OCI-M2 (cell line): Measurements from ENCODE around the gene RNF43.

Source experiments
- DNase-seq: peaks from one replicate; lab custom pipeline; 2025; ENCODE audit not compliant: unreplicated experiment; lab: John Stamatoyannopoulos, UW

The RNF43 gene

GRCh38 chr17:58382872-58383242 is 34.5 kb downstream of the RNF43 start:
- no peak for DNase-seq

DNA sequence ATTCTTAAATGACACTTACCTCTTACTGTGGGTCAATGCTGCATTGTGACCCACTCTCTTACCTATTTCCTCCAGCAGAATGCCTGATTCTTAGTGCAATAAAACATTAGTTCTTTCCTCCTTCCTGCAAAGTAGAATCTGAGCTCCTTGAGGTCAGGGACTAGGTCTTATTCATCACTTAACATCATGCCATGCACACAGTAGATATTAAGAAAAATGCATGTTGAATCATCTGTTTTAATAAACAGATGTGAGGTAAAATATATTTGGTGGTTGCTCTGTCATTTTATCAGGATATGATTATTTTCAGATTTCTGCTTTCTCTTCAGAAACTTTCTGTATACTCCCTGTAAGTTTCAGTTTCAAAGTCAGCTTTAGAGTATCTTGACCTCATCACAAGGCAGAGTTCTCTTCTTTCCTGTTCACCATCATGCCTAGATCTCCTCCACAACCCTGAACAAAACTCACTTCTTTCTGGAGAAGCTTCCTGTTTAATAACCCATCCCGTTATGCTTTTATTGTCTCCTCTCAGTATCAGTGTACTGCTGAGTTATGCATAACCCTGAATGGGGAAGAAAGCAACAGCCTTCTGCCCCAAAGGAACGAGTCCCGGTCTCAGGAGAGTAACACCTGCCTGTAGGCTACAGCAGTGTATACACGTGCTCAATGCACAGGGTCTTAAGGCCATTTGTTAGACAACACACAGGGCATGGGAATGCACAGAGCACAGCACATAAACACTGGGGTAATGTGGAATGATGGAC is 35.0 kb downstream of the RNF43 start:
- DNase-seq, result no peak

DNA sequence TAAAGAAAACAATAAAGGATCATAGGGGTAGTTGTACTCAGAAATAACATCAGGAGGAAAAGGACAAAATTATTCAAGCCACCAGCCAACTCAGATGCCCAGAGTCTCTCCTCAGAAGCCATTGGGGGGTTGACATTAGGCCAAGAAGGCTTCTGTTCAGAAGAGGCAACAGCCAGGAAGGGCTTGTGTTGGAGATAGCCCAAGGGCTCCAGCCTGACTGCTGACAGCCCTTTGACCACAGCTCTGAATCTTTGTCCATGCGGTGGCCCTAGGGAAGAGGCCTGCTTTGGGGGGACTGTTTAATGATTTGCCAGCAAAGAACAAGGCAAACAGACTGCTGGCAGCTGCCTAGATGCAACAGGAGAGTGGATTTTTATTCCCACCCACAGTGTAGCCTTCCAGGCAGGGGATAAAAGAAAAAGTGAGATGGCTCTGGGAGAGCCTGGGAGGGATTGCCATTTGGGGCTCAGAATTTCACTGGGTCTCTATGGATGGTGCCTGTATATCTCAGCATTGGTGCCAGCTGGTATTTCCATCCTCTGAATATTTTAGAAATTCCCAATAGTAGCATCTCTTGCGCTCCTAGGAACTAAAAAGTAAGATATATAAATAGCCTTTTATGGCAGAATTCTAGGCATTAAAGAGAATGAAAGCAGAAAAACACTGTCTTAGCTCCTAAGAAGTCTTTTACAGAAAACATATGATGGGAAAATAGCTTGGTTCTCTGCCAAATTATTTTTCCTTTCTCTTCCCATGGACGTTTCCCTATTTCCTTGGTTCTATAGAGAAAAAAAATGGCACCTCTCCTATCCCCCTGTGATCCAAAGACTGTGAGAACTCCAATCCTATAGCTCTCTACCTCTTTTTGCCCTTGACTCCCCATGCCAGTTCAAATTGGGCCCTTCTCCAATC is 36.0 kb downstream of the RNF43 start:
- DNase-seq, result no peak

GRCh38 chr17:58380207-58381123 is 36.9 kb downstream of the RNF43 start:
- DNase-seq, result no peak

DNA sequence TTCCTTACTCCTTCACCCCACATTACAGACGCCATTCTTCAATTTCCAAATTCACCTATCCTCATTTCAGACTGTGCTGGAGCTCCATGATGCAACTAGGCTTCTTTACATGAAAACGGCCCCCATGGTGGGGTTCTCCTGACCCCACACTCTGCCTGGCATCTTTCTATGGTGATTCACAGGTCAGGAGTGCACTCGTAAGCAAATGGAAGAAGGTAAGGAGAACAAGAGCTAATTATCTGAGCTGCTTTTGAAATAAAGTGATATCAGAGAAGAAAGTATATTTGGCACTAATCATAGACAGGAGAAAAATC is 37.9 kb downstream of the RNF43 start:
- DNase-seq, result no peak

DNA sequence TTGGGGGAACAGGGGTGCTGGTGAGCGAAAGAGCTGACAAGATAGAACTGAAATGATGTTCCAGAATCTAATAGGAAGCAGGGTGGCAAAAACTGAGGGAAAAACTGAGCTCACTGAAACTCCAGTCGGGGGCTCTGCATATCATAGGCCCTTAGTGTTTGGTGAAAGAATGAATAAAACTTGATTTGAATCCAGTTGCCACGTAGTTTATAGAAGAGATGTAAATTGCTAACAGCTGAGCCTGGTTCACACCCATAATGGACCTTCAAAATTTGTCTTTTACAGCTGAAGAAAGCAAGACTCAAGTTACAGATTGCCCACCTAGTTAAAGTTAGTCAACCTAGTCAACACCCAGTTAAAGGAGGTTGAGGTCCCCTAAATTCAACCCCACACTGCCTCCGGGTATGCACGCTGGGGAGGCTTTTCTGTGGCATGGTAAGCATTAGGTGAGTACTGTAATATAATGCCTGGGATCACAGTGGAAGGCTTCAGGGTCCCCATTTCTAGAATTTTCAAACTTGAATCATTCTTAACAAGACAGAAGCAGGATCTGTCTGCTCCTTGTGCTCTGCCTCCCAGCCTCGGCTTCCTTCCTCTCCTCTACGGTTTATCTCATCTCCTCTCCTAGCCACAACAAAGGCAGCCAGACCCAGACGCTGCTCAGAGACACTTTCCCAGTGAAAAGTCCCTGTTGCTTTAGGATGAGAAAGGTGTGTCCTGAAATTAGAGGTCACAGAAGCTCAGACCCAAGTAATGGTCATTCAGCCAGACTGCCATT is 38.4 kb downstream of the RNF43 start:
- no peak for DNase-seq

- DNase-seq, result no peak
These were observed 39.7 kb downstream of the RNF43 start for GRCh38 chr17:58377661-58378060.

DNA sequence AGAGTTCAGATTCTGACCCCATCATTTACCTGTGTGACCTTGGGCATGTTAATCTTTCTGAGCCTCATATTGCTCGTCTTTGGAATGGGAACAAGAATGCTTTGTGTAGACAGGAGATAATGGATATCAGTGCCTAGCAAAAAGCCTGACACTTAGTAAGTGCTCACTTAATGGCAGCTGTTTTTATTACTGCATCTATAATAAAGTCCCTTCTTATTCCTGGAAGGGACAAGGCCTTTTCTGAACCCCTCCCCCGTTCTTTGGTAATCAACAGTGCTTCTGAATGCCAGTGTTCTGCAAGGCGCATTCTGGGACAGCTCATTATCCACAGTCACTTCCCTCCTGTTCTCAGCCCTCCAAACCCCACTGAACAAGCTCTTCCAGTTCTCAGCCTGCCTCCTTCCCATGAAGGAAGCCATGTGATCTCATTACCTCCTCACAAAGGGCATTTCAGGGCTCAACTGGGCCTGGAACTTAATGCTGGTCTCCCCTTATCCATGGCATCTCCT is 40.2 kb downstream of the RNF43 start:
- no peak for DNase-seq

- DNase-seq, result no peak
These were observed 40.8 kb downstream of the RNF43 start for GRCh38 chr17:58376472-58377000.

DNA sequence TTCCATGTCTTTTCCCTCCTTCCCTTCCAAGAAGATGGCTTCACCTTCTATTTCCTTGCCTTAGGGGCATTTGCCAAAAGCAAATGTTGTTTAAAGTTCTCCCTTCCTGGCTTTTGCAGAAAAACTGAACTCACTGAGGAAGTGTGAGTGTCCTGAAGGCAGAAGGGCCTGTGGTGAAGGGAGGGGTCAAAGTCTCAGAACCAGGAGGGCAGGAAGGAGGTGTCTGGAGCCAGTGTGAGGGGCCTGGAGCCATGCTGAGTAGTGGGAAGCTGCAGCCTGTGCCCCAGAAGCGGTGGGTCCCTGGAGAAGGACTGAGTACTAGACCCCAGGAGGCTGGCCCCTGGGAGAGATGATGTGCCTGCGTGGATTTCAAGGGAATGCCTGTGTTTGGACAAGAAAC is 41.5 kb downstream of the RNF43 start:
- DNase-seq, result no peak

DNA sequence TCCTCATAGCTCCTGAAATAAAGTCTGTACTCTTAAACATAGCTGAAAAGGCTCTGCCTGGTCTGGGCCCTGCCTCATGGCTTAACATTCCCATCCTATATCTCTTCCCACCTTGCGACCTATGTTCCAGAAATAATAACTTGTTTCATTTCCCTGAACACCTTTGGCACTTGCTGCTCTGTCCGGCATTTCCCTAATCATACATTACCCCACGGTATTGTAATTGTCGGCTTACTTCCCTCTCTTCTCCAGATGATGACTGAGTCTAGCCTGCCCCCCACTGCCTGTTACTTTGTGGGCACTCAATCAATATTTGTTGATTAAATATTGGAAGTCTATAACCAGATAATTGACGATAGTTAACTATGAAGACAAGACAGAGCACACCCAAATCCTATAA is 42.1 kb downstream of the RNF43 start:
- no peak for DNase-seq

DNA sequence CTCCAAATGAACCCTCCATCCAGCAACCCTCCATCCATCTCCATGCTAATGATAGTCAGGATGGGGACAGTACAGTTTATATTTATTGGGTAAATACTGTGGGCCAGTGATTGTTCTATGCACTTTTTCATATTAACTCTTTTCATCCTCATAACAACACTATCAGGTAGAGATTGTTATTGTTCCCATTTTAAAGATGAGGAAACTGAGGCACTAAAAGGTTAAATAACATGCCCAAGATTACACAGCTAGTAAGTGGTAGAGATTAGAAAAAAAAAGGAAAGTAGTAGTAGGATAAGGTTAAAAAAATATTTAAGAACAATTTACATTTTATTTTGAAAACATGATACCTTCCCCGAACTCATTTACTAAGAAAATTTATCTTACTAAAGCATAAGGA is 43.4 kb downstream of the RNF43 start:
- DNase-seq, result no peak

DNA sequence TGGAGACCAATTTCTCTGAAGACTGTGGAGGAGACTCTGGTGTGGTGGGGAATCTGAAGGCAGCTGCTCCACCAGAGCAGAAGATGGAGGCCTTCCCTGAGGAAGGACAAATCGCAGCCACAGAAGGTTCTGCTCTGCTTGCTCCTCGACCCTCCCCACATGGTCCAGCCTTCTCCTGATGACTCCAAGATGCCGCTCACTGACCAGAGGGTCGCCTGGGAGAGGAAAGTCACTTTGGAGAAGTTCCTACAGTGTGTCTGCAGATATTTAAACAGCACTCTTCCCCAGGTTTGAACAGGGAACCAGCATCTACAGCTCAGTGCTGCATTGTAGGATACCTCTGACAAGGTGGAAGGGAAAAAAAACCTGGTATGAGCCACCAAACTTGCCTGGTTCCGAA is 44.3 kb downstream of the RNF43 start:
- no peak for DNase-seq

- DNase-seq, result no peak
These were observed 45.9 kb downstream of the RNF43 start for GRCh38 chr17:58371300-58371950.

GRCh38 chr17:58370716-58371115 is 46.6 kb downstream of the RNF43 start:
- DNase-seq, result no peak

DNA sequence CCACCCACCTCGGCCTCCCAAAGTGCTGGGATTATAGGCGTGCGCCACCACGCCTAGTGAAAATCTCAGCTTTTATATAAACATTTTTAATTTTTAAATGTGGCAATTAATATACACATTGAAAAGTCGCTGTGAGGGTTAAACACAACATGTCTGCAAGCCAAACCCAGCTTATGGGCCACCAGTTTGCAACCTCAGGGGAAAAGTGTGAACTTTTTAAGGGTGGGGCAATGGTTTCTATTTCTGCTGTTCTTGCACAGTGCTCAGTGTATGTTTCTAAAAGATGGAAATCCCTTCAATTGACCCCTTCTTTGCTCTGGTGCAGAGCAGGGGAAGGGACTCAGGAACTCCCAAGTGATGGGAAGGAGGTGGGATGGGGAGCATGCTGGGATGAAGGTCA is 47.0 kb downstream of the RNF43 start:
- no peak for DNase-seq

DNA sequence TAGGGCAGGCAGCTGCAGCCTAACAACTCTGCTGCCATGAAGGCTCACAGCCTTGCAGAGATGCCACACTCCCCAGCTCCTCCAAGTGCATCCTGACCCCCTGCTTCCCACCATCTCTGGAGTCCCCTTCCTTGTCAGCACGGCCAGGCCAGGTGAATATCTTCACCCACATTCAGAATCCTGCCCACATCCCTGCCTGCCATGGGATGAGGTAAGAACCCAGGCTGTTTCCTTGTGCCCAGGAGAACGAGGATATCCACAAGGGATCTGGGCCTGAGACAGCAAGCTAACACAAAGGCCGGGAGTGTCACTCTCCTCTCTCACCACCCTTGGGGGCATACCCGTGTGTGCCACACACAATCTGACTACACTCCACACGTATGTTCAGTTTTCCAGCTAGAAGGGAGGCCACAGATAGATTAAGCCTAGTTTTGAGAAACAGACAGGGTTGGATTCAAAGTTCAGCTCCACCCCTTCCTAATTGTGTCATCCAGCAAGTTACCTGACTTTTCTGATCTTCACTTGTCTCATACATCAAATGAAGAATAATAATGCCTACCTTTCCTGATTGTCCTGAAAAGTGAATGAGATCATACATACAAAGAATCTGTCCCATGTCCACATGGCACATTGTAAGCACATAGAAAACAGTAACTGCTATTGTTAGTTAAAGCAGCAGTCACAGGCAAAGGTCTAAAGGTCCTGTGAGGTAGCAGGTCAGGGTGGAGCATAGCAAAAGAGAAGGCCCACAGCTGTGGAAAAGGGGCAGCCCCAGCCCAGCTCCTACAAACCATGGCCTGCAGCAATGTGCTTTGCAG is 47.9 kb downstream of the RNF43 start:
- DNase-seq, result no peak

DNA sequence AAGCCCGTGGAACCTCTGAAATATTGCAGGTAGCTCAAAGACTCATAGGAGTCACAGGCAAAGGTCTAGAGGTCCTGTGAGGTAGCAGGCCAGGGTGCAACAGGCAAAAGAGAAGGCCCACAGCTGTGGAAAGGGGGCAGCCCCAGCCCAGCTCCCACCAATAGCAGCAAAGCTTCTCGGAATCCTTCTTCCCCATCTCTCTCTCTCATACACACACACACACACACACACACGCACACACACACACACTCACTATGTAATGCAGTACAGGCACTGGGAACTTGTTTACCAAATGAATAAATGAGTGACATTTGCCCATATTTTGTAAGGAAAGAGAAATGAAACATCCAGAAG is 48.5 kb downstream of the RNF43 start:
- DNase-seq, result no peak
